ENCODE data around the gene ILKAP.

DNA sequence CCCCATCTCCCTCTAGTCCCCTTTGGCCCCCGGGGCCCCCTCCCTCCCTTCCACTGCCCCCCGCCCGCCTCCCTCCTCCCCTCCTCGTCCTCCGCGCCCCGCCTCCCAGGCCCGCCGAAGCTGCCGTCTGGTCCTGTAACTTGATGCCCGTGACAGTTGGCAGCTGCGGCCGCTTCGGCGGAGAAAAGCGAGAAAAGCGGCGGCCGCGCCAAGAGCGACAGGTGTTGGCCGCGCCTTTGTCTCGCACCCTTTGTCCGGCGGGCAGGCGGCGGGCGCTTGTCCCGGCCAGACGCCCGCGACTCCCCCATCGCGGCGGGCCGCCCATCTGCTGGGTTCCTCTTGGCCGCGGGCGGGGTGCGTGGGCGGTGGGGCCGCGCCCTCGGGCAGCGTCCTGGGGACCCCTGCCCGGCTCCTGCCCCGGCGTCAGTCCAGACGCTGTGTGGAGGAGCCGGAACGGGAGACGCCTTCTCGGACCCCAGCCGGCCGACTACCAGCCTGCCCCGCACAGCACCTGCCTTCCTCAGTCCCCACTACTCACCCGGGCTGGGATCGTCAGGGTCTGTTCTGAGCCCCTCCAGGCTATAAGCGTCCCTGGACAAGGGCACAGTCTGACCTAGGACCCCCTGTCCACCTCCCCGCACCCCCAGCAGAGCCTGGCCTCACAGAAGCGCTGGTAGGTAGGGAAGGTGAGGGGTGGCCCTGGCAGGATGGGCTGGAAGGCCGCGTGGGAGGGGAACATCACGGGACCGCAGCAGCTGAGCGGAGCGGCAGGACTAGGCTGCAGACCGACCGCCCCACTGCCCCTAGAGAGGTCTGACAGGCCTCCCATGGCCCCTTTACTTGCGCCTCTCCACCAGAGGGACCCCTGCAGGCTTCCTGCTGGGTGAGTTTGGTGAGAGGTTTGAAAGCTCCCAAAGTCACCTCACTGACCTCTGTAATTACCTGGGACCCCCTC is 37.5 kb upstream of the ILKAP start:
- TF ChIP-seq POLR2A (IDR thresholded peaks at IDR 0.05; ENCODE audit: low read length) (no peak), GATA1 (IDR thresholded peaks at IDR 0.05; ENCODE audit: low read depth, low read length) (no peak)
